GM12878 (cell line): ENCODE results near the gene AKAP7. TPM values are rescaled to one million over a fixed set of nuclear protein-coding genes. Genes with fewer than 3 reads are reported as not detected.

ENCODE experiments used
- ATAC-seq: fragments of 200-7000 bp; cut with Tn5 transposase; 3 replicates; pipeline ENCODE4 v1.9.1; 2020; ENCODE audit warnings: mild to moderate bottlenecking, moderate library complexity
- BruUV-seq: library from RNA; stranded (reverse); fragments of 400-500 nt; replicated peaks from 2 replicates; lab custom pipeline; 2021; lab: Mats Ljungman, UMichigan
- CTCF ChIA-PET: fragments of 300-600 bp; sonication (Branson Sonifier 250); formaldehyde crosslinking; extraction: SDS; loops from one replicate; lab custom pipeline; 2021; ENCODE audit warnings: inconsistent platforms; lab: Yijun Ruan, JAX
- POLR2A ChIA-PET: fragments of 350-600 bp; formaldehyde crosslinking; extraction: SDS; loops from one replicate; lab custom pipeline; 2021; ENCODE audit warnings: inconsistent platforms; lab: Charles Lee
- RAD21 ChIA-PET: fragments of 300-600 bp; sonication (Branson Sonifier 250); formaldehyde crosslinking; loops from one replicate; lab custom pipeline; 2023; ENCODE audit warnings: antibody characterized with exemption; ENCODE audit not compliant: unreplicated experiment; lab: Charles Lee
- SMC1A ChIA-PET: fragments of 300-600 bp; sonication (Branson Sonifier 250); formaldehyde crosslinking; loops from one replicate; lab custom pipeline; 2023; ENCODE audit not compliant: unreplicated experiment, uncharacterized antibody; lab: Charles Lee
- DNase-seq: peaks from one replicate; pipeline ENCODE4 v3.0.0-alpha.2; 2011; ENCODE audit warnings: low read depth, low spot score
- FAIRE-seq: peaks from 3 replicates; lab custom pipeline; 2011; peaks lifted over from hg19 to GRCh38; lab: Jason Lieb, UNC
- H2AFZ ChIP-seq: 2 replicates; pipeline ENCODE4 v1.6.0; 2011; ENCODE audit warnings: low read depth, low read length, control low read depth; ENCODE audit not compliant: control insufficient read depth
- H3K27ac ChIP-seq: 2 replicates; pipeline ENCODE4 v1.5.1; 2011; ENCODE audit warnings: control low read depth; ENCODE audit not compliant: control insufficient read depth, insufficient read depth
- H3K27me3 ChIP-seq, 2 experiments: replicated peaks in 1 of 2; 2 replicates each; pipeline versions ENCODE4 v1.6.0 to v1.6.1; 2011; ENCODE audit warnings: low read length in 1 of 2; ENCODE audit not compliant: control insufficient read depth in 2 of 2, insufficient read depth in 2 of 2
- H3K36me3 ChIP-seq, 2 experiments: 2 replicates each; pipeline ENCODE4 v1.5.1; 2011; ENCODE audit warnings: low read length in 1 of 2; ENCODE audit not compliant: control insufficient read depth in 2 of 2, insufficient read depth in 2 of 2
- H3K4me1 ChIP-seq: 2 replicates; pipeline ENCODE4 v1.6.1; 2011; ENCODE audit warnings: mild to moderate bottlenecking, low read length, moderate library complexity, mixed read lengths; ENCODE audit not compliant: control insufficient read depth, insufficient read depth
- H3K4me2 ChIP-seq: 2 replicates; pipeline ENCODE4 v1.6.0; 2011; ENCODE audit warnings: control low read depth; ENCODE audit not compliant: control insufficient read depth, insufficient read depth
- H3K4me3 ChIP-seq: fragments of 200-600 bp; sonication (generic); 2 replicates; pipeline ENCODE4 v1.5.1; 2016
- H3K79me2 ChIP-seq: 2 replicates; pipeline ENCODE4 v1.6.0; 2011; ENCODE audit warnings: low read length; ENCODE audit not compliant: control insufficient read depth, insufficient read depth
- H3K9ac ChIP-seq: 2 replicates; pipeline ENCODE4 v1.8.0; 2011; ENCODE audit warnings: low read length, control low read depth, mixed read lengths; ENCODE audit not compliant: control insufficient read depth, insufficient read depth
- H3K9me3 ChIP-seq: replicated peaks from 3 replicates; pipeline ENCODE4 v1.5.1; 2011; ENCODE audit warnings: mild to moderate bottlenecking, low read length; ENCODE audit not compliant: control insufficient read depth, insufficient read depth
- H4K20me1 ChIP-seq: 2 replicates; pipeline ENCODE4 v1.6.0; 2011; ENCODE audit not compliant: control insufficient read depth, insufficient read depth
- CHD4 ChIP-seq: fragments of 200-600 bp; sonication (generic); IDR thresholded peaks from 2 replicates; pipeline ENCODE4 v1.6.1; 2016; ENCODE audit warnings: mild to moderate bottlenecking
- HDAC6 ChIP-seq: fragments of 200-600 bp; sonication (generic); IDR thresholded peaks from one replicate; pipeline ENCODE4 v1.8.0; 2017; ENCODE audit warnings: antibody characterized with exemption; ENCODE audit not compliant: unreplicated experiment
- MEF2A ChIP-seq: IDR thresholded peaks from 2 replicates; pipeline ENCODE4 v1.6.1; 2011; ENCODE audit warnings: low read depth, mild to moderate bottlenecking, low read length, moderate library complexity; ENCODE audit not compliant: insufficient read depth
- MEF2B ChIP-seq: fragments of 450-650 bp; IDR thresholded peaks from 2 replicates; pipeline ENCODE4 v1.6.1; 2018; ENCODE audit warnings: mild to moderate bottlenecking, moderate library complexity; ENCODE audit not compliant: partially characterized antibody, poor library complexity, severe bottlenecking
- MXI1 ChIP-seq: fragments of 150-350 bp; IDR thresholded peaks from 2 replicates; pipeline ENCODE4 v1.6.1; 2011; ENCODE audit warnings: low read depth, mild to moderate bottlenecking, inconsistent platforms, low read length, improper control_type of control experiment
- NR2C2 ChIP-seq: IDR thresholded peaks from 2 replicates; pipeline ENCODE4 v1.6.1; 2011; ENCODE audit warnings: borderline replicate concordance, low read depth; ENCODE audit not compliant: control insufficient read depth, insufficient read length
- PAX8 ChIP-seq: fragments of 450-650 bp; IDR thresholded peaks from 2 replicates; pipeline ENCODE4 v1.6.1; 2017; ENCODE audit warnings: mild to moderate bottlenecking, moderate library complexity
- RAD51 ChIP-seq: fragments of 450-650 bp; IDR thresholded peaks from 2 replicates; pipeline ENCODE4 v1.6.1; 2016; ENCODE audit warnings: moderate library complexity, mild to moderate bottlenecking, inconsistent platforms
- SPI1 ChIP-seq: IDR thresholded peaks from 2 replicates; pipeline ENCODE4 v1.6.1; 2011; ENCODE audit warnings: low read depth, mild to moderate bottlenecking, low read length, moderate library complexity, borderline replicate concordance; ENCODE audit not compliant: insufficient read depth
- SRF ChIP-seq, 2 experiments: IDR thresholded peaks; 2 replicates each; pipeline ENCODE4 v1.6.1; 2011; ENCODE audit warnings: low read depth in 2 of 2, low read length in 2 of 2, mild to moderate bottlenecking in 1 of 2, moderate library complexity in 1 of 2
- ZBTB33 ChIP-seq: fragments of 450-650 bp; IDR thresholded peaks from 2 replicates; pipeline ENCODE4 v1.6.1; 2017; ENCODE audit warnings: mild to moderate bottlenecking
- ZNF217 ChIP-seq: fragments of 450-650 bp; IDR thresholded peaks from 2 replicates; pipeline ENCODE4 v1.6.1; 2017; ENCODE audit warnings: antibody characterized with exemption, mild to moderate bottlenecking
- WGBS: methylation state at CpG from one replicate; pipeline ENCODE4 v1.1.6; 2016; ENCODE audit warnings: low lambda C conversion rate; ENCODE audit not compliant: insufficient replicate concordance, insufficient coverage; ENCODE audit errors: missing lambda C conversion rate; 5-methylcytosine and 5-hydroxymethylcytosine counted together
- in situ Hi-C: fragments of 300-500 bp; cut with MboI; formaldehyde crosslinking; loops from 9 replicates; pipeline ENCODE4 v1.14.3; 2018; ENCODE audit warnings: mixed read lengths
- intact Hi-C: fragments of 100-400 bp; cut with micrococcal nuclease; formaldehyde crosslinking; loops from one replicate; pipeline ENCODE4 v1.14.2; 2022; ENCODE audit not compliant: unreplicated experiment
- polyA plus RNA-seq, 11 experiments: library from polyadenylated mRNA; depleted of rRNA in 4 of 11; unstranded in 6 of 11; stranded (reverse) in 5 of 11; fragments of >200 nt; fragmentation: Nextera tagmentation in 4 of 11; fragmentation: Illumina TruSeq in 1 of 11; extraction: Ambion mirVana in 4 of 11; extraction: Trizol in 1 of 11; gene quantifications; 1 replicate in 1 of 11; 2 replicates in 10 of 11; pipeline versions ENCODE4 v1.2.1 to v1.2.3, GENCODE V29; 2011 to 2016; ENCODE audit warnings: inconsistent platforms in 2 of 11, missing spikeins in 2 of 11, low read depth in 1 of 11
- total RNA-seq, 4 experiments: library from RNA; depleted of rRNA in 3 of 4; stranded (reverse); fragments of >200 nt in 3 of 4; fragmentation: Illumina TruSeq in 1 of 4; extraction: Trizol in 1 of 4; gene quantifications; 2 replicates each; pipeline versions ENCODE4 v1.2.1 to v1.2.3, GENCODE V29; 2013 to 2021
- TF ChIP-seq, protein P1 (sequence below): IDR thresholded peaks from 2 replicates; pipeline ENCODE4 v1.6.1; 2011; ENCODE audit warnings: low read depth, mild to moderate bottlenecking, low read length, moderate library complexity, borderline replicate concordance; ENCODE audit errors: extremely low read depth

Gene AKAP7
- total and polyA plus RNA-seq, 10 of the 15 experiments (the other 5 are each of a cell fraction or from before 2014, with no cell fraction given): 0.06 to 0.58 (median 0.28) TPM; not detected in 1

DNA sequence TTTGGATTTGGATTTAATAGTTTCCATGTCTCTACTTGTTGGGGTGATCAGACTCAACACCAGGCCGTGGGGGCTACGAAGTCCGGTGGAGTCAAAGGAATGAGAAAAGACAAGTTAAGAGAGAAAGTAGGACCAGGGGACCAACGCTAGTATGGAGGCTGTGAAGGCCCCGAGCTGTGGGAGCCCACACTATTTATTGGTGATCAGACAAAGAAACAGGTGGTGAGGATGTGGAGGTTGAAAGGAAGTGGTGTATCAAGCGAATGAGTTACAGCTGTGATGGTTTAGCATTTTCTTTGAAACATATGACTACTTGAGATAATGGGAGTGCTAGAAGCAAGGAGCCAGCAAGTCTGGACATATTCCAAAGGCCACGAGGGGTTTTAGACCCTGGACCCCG is 62.4 kb downstream of the AKAP7 start:
- FAIRE-seq (no peak), DNase-seq (no peak), ATAC-seq (no peak)
- no peak overlapping the region for H3K27ac ChIP-seq
- no peaks in the 10 kb centered on the region for H4K20me1 ChIP-seq
- ChIA-PET CTCF (interaction anchor here (0.6 to 4.6 kb wide), 2 partner anchors 171 to 336 kb away, joined by 3 to 57 read pairs; no protein-coding TSS in a partner anchor), POLR2A (no interaction called here), RAD21 (no interaction called here), SMC1A (interaction anchor here (4.1 kb wide), 1 partner anchor 336 kb away, joined by 32 read pairs; no protein-coding TSS in a partner anchor)
- TF ChIP-seq SPI1: no peak
- TF ChIP-seq MEF2B: no peak
- TF ChIP-seq MXI1: no peak
- TF ChIP-seq SRF (IDR thresholded peaks at IDR 0.05; ENCODE audit: low read depth in 2 of 2, low read length in 2 of 2): no peak
- no peak for TF ChIP-seq NR2C2
- no peak for TF ChIP-seq CHD4
- no peak for TF ChIP-seq ZNF217
- TF ChIP-seq HDAC6: no peak
- no peak for TF ChIP-seq ZBTB33
- TF ChIP-seq RAD51: no peak
- TF ChIP-seq MEF2A: no peak
- TF ChIP-seq, protein P1, sequence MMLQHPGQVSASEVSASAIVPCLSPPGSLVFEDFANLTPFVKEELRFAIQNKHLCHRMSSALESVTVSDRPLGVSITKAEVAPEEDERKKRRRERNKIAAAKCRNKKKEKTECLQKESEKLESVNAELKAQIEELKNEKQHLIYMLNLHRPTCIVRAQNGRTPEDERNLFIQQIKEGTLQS: no peak
- no peak for TF ChIP-seq PAX8
- no peak overlapping the region for H3K9ac ChIP-seq
- no peak overlapping the region for H3K4me2 ChIP-seq
- H3K79me2 ChIP-seq: no peaks in the 10 kb centered on the region
- no peaks in the 10 kb centered on the region for H3K36me3 ChIP-seq
- H3K4me3 ChIP-seq: no peak overlapping the region
- H3K27me3 ChIP-seq: no peaks in the 10 kb centered on the region
- 38% methylated on average over 8 of the region's 8 CpGs for WGBS
- intact Hi-C loops (loop anchor here (5.0 kb wide), 1 partner anchor 320 kb away; no protein-coding TSS in a partner anchor), in situ Hi-C loops (loop anchor here (5.0 kb wide), 1 partner anchor 335 kb away; no protein-coding TSS in a partner anchor)
- no peak overlapping the region for H2AFZ ChIP-seq
- BruUV-seq: no TSS peak
- H3K9me3 ChIP-seq: no peaks in the 10 kb centered on the region
- peaks cover 9% of the 10 kb centered on the region for H3K4me1 ChIP-seq
